Stimulated activated CD8-positive, alpha-beta memory T cell treated with anti-CD3 and anti-CD28 coated beads, Interleukin-4, amount 100 ng/mL, for 1 hour (primary cell): ENCODE results near the gene GRIA3.
"Not testable (repeated sequence)": the region's sequence is repeated elsewhere in the genome, so short reads cannot be mapped to it uniquely, and the experiment has no call there.

ENCODE experiments used
- DNase-seq, 2 donors: peaks; one replicate each; pipeline ENCODE4 v3.0.0-alpha.2; 2020; ENCODE audit warnings: low read depth in 2 of 2, low spot score in 1 of 2

Gene GRIA3

DNA sequence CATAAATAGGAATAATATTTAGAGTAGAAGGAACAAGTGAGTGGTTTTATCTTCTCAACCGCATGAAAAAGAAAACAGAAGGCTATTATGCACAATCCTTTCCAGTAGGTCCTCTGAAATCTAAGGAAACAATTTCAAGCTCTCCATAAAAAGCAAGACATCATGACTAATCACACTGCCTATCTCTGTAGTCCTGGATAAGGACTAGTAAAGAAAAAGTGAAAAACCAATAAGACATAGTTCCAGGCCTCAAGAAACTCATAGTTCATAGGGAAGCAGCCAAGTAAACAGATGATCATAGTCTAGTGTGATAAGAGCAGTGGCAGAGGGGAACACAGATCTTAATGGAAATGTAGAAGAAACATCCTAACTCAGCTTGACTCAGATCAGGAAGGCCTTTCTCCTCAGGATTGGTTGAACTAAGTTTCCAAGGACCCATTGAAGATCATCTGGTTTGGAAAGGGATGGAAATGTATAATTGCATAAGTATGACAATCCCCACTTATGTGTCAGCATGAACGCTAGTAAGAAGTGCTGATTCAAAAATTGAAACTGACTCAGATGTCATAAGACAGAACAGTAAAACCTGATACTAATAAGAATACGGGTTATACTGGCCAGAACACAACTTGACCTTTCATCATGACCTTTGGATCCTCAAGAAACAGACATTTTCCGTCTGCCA, 155.3 kb downstream of the GRIA3 start:
- DNase-seq: no peak

GRCh38 chrX:123340696-123341095, 156.6 kb downstream of the GRIA3 start:
- DNase-seq: no peak

DNA sequence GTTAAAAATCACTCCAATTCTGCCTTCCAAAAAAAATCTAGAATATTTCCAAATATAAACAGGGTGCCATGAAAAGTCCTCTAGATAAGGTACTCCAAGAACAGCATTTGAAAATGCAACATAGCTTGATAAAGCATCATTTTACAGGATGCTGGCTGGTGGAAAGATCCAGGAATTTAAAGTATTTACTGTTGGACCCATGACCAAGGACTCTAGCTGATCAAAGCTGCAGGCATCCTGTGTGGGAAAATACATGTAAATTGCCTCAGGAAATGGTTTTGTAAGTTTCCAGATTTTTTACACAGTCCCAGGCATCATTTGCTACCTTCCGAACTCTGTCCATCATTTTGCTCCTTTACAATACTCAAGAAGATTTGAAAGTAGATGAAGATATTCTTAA, 164.4 kb downstream of the GRIA3 start:
- DNase-seq: no peak

GRCh38 chrX:123350226-123350625, 166.1 kb downstream of the GRIA3 start:
- no peak for DNase-seq

DNA sequence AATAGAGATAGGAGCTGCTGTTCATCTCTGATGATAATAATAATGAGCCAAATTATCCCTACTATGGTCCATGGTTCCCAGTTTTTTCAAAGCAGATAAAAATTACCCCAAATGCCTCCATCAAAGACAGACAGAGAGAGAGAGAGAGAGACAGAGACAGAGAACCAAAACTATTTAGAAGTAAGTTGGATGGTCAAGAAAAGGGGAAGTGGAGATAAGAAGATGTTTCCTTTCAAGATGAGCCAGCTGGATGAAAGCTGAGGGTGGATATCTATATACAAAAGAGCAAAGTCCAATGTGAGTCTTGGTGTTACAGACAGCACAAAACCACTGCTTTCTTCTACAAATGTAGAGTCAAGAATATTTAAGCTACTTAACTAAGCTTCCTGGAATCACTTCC, 173.9 kb downstream of the GRIA3 start:
- DNase-seq: no peak

- no peak for DNase-seq
Measured at GRCh38 chrX:123358457-123358856, 174.4 kb downstream of the GRIA3 start.

DNA sequence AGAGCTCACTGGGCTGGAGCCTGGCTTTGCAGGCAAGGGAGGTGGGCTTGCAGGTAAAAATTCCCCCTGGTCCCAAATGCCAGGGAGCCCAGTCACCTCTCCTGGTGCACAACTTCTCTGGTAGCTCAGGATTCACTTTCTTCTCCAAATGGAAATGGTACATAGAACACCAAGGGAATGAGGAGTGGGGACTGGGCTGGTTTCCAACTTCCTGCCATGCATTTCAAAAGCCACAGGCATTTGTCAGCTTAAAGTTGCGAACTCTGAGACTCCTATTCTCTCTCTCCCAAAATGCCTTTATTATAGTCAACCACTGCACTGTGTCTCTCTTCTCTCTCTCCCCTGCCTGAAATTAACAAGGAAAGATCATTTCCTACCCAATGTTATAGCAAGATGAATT, 177.3 kb downstream of the GRIA3 start:
- no peak for DNase-seq

DNA sequence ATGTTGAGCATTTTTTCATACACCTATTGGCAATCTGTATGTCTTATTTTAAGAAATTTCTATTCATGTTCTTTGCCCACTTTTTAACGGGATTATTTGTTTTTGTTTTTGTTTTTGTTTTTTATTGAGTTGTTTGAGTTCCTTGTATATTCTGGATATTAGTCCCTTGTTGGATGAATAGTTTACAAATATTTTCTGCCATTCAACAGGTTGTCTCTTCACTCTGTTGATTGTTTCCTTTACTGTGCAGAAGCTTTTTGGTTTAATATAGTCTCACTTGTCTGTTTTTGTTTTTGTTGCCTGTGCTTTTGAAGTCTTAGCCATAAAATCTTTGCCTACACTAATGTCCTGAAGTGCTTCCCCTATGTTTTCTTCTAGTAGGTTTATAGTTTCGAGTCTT, 202.1 kb downstream of the GRIA3 start:
- not testable (repeated sequence) for DNase-seq

DNA sequence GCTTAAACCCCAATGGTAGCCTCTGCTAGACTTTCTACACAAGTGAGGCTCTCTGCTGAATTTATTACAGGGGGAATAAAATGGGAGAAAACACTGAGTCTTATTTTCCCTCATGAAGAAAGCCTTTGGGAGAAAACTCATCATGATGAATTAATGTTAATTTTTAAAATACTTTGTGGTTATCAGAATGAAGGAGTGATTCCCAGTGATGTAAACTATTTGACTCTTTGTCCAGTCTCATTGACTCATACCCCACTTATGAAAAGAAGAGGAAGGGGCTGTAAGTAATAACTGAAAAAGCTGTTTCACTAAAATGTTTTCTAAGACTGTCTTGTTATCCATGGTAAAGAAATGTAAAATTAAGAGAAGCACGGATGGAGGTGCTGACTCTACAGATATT, 208.8 kb downstream of the GRIA3 start:
- no peak for DNase-seq

DNA sequence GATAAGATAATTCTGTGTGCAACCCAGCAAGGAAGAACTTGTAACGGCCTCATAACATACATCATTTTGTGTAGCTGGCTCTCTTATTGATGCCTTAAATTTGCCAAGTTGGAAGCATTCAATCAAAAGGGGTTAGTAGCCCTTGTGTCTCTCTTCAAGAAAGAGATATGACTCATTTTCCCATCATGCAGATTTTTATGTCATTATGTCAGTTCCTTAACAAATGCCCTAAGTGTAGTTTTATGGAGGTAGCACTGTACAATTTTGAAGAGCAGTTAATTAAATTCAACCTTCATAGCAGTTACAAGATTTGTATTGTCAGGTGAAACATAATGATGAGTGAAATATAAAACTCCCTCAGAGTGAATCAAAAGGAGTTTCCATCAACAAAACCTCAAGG, 215.6 kb downstream of the GRIA3 start:
- no peak for DNase-seq

DNA sequence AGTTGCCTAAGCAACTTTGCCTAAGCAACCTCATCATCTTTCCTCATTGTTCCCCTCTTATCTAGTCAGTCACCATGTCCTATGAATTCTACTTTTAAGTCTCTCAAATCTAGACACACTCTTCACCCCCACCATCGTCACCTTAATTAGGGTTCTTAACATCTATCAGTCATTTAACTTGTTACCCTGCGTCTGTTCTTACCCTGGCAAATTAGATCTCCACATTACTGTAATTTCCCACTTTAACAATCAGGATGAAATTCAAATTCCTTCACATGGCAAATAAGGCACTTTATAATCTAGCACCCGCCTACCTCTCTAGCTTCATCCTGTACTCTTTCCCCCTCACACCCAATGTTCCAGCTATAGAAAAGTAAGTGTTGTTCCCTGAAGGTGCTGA, 221.2 kb downstream of the GRIA3 start:
- DNase-seq: no peak

DNA sequence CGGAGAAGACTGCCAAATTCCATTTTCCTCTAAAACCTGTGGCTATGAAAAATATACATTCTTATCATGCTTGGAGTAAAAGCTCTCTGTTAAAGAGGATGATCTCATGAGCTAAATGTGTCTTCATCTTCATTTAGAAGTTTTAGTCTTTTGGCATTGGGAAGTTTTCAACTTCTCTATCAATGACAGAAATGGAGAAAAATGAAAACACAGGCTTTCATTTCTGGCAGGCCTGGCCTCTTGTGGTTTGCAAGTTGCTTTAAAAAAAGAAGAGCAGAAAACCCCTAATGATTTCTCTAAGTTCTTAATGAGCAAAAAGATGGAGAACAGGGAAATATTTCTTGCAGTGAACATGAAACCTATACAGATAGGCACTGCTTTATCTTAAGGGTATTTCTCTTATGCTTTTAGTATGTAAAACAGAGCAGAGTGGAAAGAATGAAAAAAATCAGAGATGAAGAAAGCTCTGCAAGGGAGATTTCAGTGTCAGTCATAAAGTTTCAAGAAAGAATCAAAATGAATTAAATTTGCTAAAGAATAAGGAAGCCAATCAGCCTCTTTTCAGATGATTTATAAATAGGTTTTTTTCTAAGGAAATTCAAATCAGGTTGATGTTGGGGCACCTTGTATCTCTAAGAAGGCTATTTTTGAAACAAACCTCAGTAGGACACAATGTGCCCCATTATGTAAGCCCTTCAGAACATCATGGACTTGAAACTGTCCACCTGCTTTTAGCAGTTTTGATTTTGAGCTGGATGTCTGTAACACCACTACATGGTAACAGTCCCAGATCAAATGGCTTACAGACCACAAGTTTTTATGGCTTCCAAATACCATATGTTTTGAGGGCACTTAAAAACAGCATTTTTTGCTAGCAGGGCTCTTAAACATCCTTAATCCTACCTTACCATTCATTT, 225.0 kb downstream of the GRIA3 start:
- DNase-seq: no peak

GRCh38 chrX:123422875-123423274, 238.8 kb downstream of the GRIA3 start:
- no peak for DNase-seq

- no peak for DNase-seq
Measured at GRCh38 chrX:123424546-123424945, 240.5 kb downstream of the GRIA3 start.

- no peak for DNase-seq
Measured at GRCh38 chrX:123425471-123425870, 241.4 kb downstream of the GRIA3 start.

DNA sequence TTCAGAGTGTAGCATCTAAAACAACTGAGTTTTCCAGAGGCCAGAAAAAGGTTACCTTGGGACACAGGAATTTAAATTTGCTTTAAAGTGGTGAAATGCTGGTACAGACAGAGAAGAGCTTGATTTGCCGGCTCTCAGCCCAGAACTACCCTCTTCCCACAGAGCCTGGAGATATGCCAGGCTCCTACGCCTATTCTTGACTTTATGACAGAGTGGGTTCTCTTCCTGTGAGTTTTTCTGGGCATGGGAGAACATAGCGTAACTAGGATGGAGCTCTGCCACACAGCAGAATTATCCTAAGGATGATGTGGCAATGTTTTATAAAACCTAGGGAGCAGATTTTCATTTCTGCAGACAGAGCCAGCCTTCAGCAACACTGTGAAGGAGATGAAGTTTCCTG, 241.8 kb downstream of the GRIA3 start:
- no peak for DNase-seq

DNA sequence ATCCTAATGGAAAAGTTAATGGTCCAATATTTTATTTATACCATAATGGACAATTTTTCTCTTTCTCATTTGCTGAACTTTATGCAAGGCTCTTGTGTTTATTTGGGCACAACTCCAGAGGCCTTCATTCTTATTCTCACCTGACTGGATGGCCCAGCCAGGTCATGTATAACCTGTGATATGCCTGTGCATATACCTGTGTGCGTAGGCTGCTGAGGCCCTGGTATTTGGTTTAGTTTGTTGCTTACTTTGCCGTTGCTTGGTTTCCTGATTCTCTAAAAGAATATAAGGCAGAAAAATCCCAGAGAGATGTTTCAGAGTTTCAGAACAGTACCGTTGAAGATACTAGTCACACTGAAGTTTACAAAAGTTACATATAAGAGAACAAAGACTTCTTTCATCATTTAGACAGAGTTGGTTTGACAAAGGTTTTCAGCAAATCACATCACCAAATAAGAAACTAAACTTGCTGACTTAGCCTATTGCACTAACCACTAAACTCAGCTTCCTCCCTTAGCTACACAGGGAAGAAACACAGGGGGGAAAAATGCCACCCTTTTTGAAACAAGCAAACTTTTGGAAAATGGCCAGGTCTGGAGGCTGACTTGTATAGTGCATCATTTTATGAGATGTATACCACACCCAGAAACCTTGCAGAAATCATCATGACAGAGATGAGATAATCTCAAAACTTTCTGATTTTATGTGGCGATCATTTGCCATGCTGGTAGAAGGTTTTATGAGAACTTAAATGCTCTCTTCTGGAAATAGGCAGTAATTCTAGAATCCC, 248.5 kb downstream of the GRIA3 start:
- no peak for DNase-seq

- DNase-seq: no peak
Measured at GRCh38 chrX:123436512-123437136, 252.5 kb downstream of the GRIA3 start.

DNA sequence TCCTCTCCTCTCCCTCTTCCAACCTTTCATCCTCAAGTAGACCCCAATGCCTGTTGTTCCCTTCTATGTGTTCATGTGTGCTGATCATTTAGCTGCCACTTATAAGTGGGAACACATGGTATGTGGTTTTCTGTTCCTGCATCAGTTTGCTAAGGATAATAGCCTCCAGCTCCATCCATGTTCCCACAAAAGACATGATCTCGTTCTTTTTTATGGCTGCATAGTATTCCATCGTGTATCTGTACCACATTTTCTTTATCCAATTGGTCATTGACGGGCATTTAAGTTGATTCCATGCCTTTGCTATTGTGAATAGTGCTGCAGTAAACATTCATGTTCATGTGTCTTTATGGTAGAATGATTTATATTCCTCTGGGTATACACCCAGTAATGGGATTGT, 255.8 kb downstream of the GRIA3 start:
- DNase-seq: not testable (repeated sequence)

GRCh38 chrX:123442764-123443163, 258.7 kb downstream of the GRIA3 start:
- DNase-seq: no peak

DNA sequence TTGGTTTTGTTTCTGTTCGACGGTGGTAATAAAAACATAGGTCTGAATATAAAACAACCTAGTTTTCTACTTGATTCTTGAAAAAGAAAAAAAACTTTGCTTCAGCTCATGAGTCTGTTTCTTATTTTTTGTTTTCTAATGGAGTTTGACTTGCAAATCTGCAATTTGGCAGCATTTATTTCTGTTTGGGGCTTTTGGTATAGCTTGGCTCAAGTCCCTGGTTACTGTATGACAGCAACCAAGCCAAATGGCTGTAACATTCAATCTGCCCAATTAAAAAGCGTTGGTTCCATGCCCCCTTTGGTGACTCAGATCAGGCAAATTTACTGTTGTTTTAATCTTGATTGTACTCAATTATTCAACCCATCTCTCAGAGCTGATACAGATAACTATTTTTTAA, 263.4 kb downstream of the GRIA3 start:
- no peak for DNase-seq
